ENCODE measurements around the gene NOTCH3.

Gene NOTCH3

DNA sequence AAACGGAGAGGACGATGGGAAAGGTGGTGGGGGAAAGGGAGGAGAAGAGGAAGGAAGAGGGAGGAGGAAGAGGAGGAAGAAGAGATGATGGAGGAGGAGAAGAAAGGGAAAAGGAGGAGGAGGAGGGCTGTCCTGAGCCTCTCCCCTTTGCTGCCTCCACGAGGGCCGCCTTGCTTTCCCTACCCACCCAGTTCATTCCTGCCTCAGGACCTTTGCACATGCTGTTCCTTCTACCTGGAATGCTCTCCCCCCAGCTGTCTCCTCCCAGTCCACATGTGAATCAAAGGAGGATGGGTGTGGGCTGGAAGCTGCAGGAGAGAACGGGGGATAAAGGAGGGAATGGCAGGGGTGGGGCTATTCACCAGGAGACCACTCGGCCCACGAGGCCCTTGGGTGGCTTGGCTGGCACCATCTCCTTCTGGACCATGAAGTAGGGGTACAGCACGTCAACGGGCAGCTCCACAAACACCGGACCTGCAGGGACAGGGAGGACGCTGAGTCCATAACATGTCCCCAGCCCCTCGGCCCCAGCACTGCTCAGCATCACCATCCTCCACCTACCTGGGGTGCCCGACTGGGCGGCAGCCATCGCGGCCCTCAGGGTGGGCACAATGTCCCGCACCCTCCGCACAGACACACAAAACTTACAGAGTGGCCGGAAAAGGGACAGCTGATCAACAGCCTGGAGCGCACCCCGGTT, 78.3 kb downstream of the NOTCH3 start:
- no peak for DNase-seq

- DNase-seq: no peak
Measured at GRCh38 chr19:15120135-15121026, 80.4 kb downstream of the NOTCH3 start.

DNA sequence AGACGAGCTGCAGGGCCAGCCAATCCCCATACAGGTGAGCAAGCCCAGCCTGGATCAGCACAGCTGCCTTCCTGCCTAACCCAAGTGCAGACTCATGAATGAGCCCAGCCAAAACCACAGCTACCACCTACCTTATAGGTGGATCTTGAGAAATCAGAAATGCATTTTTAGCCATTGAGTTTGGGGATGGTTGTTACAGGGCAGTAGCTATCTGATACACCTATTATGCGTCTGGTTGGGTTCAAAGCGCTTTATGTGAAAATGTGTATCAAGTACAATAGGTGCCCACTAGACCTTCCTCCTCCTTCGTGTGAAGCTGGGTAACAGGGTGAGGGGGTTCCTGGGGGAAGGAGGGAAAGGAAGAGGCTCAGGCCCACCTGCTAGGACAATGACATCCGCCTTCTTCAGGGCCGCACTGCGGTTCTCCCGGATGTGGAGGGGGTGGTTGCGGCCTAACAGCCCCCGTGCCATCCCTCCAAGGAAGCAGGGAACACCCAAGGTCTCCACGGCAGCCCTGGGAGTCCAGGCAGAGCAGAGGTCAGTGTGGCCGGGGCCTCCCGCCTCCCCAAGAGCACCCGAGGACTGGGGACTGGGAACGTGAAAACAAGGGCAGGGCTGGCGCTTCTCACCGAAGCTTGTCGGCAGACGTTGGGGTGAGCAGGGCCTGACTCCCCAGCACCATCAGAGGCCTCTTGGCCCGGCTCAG, 81.9 kb downstream of the NOTCH3 start:
- no peak for DNase-seq

- no peak for DNase-seq
Measured at GRCh38 chr19:15118248-15118647, 82.5 kb downstream of the NOTCH3 start.

- no peak for DNase-seq
Measured at GRCh38 chr19:15116856-15117255, 83.9 kb downstream of the NOTCH3 start.

GRCh38 chr19:15115762-15116615, 84.8 kb downstream of the NOTCH3 start:
- DNase-seq: no peak

- DNase-seq: no peak
Measured at GRCh38 chr19:15115080-15115479, 85.7 kb downstream of the NOTCH3 start.

- no peak for DNase-seq
Measured at GRCh38 chr19:15114153-15114540, 86.6 kb downstream of the NOTCH3 start.

- DNase-seq: no peak
Measured at GRCh38 chr19:15113245-15114152, 87.3 kb downstream of the NOTCH3 start.

DNA sequence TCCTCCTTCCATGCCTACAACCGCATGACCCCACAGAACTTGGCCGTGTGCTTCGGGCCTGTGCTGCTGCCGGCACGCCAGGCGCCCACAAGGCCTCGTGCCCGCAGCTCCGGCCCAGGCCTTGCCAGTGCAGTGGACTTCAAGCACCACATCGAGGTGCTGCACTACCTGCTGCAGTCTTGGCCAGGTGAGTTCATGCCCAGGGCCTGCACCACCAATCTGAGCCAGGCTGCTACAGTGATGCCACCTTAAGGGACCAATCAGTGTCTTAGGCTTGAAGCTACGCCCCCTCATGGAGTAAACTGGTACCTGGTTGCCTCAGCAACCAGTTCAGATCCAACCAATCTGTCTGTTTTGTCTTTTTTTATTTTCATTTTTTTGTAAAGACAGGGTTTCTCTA, 88.4 kb downstream of the NOTCH3 start:
- peak; percentile 11 for DNase-seq

DNA sequence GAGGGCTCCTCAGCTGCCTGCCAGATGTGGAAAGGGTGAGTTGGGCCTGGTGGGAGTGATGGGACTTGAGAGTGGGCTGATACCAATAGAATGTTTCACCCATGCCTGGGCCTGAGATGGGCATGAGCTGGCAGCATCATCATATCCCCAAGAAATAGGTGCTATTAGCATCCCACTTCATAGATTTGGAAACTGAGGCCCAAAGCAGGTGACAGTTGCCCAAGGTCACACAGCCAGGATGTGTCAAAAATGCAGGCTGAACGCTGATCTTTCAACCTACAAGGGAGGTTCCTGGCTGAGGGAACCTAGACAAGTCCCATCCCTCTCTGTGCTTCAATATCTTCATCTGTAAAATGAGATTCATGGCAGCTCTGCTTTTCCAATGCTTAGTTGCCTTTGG, 89.0 kb downstream of the NOTCH3 start:
- no peak for DNase-seq

- no peak for DNase-seq
Measured at GRCh38 chr19:15110418-15110815, 90.4 kb downstream of the NOTCH3 start.

DNA sequence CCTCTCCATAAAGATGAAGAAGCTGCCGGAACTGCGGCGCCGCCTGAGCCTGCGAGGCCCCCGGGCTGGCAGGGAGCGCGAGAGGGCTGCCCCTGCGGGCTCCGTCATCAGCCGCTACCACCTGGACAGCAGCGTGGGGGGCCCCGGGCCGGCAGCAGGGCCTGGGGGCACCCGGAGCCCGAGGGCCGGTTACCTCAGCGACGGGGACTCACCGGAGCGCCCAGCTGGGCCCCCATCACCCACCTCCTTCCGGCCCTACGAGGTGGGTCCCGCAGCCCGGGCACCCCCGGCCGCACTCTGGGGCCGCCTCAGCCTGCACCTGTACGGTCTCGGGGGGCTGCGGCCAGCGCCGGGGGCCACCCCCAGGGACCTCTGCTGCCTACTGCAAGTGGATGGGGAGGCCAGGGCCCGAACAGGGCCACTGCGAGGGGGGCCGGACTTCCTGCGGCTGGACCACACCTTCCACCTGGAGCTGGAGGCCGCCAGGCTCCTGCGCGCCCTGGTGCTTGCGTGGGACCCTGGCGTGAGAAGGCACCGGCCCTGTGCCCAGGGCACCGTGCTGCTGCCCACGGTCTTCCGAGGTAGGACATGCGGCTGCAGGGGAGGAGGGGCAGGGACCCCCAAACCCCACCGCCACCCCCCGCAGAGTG, 90.9 kb downstream of the NOTCH3 start:
- DNase-seq: no peak
